OCI-LY1 (cell line): ENCODE measurements around the gene SCAP.

Source experiments
- CTCF ChIP-seq: fragments of 200-600 bp; sonication (generic), shearing (Covaris generic); IDR thresholded peaks from 2 replicates; pipeline ENCODE4 v1.5.1; 2017; ENCODE audit warnings: mild to moderate bottlenecking, antibody characterized with exemption, low read length, moderate library complexity, mixed read lengths
- EZH2 ChIP-seq: fragments of 200-600 bp; sonication (generic), shearing (Covaris generic); IDR thresholded peaks from 2 replicates; pipeline ENCODE4 v1.8.0; 2017; ENCODE audit warnings: borderline replicate concordance, mixed run types, mild to moderate bottlenecking, antibody characterized with exemption, low read length, moderate library complexity, mixed read lengths

- TF ChIP-seq CTCF (peak; percentile 89), EZH2 (no peak)
These were observed 54.9 kb downstream of the SCAP start for GRCh38 chr3:47420511-47421484.
